DOHH2 (cell line): ENCODE data around the gene SLC9A9.

Experiments
- EZH2phosphoT487 ChIP-seq: fragments of 200-600 bp; sonication (generic); IDR thresholded peaks from 2 replicates; pipeline ENCODE4 v1.6.1; 2017; ENCODE audit warnings: borderline replicate concordance, mild to moderate bottlenecking, antibody characterized with exemption, low read length, moderate library complexity, mixed read lengths
- TF ChIP-seq, protein P1 (sequence below): fragments of 200-600 bp; sonication (generic); IDR thresholded peaks from one replicate; pipeline ENCODE4 v1.5.1; 2014; ENCODE audit warnings: antibody characterized with exemption, mild to moderate bottlenecking, low read depth, low read length; ENCODE audit not compliant: poor library complexity, severe bottlenecking

DNA sequence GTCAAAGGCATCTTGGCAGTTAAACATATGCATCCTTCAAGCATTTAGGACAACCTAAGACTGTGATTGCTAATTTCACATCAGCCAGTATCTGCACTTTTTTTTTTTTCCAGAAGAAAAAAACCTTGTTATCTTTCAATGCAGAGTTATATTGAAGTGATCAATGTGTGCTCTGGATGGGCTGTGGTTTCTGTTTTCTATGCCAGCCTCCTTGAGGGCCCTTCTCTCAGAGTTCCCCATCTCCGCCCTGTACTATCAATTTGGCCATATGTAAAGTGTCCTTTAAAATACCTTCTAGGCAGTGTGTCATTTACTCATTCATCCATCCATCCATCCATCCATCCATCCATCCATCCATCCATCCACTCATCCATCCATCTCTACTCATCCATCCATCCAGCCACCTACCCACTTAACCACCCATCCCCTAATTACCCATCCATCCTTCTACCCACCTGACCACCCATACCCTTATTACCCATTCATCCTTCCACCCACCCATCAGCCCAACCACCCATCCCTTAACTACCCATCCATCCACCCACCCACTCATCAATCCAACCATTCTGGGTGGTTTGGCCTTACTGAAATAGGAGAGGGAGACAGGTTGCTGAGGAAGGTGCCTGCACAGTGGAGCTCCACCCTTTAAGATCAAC lies 406.6 kb downstream of the SLC9A9 start:
- TF ChIP-seq, protein P1, sequence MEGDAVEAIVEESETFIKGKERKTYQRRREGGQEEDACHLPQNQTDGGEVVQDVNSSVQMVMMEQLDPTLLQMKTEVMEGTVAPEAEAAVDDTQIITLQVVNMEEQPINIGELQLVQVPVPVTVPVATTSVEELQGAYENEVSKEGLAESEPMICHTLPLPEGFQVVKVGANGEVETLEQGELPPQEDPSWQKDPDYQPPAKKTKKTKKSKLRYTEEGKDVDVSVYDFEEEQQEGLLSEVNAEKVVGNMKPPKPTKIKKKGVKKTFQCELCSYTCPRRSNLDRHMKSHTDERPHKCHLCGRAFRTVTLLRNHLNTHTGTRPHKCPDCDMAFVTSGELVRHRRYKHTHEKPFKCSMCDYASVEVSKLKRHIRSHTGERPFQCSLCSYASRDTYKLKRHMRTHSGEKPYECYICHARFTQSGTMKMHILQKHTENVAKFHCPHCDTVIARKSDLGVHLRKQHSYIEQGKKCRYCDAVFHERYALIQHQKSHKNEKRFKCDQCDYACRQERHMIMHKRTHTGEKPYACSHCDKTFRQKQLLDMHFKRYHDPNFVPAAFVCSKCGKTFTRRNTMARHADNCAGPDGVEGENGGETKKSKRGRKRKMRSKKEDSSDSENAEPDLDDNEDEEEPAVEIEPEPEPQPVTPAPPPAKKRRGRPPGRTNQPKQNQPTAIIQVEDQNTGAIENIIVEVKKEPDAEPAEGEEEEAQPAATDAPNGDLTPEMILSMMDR = no peak
- TF ChIP-seq EZH2phosphoT487 = no peak
